HepG2 (cell line): ENCODE results near the gene WWC2. TPM values are rescaled to one million over a fixed set of nuclear protein-coding genes. Genes with fewer than 3 reads are reported as not detected.

Source experiments
- ATAC-seq: fragments of 200-7000 bp; cut with Tn5 transposase; 3 replicates; pipeline ENCODE4 v1.9.1; 2020; ENCODE audit warnings: mild to moderate bottlenecking, moderate library complexity
- BruUV-seq: library from RNA; stranded (reverse); fragments of 400-500 nt; replicated peaks from 2 replicates; lab custom pipeline; 2021; lab: Mats Ljungman, UMichigan
- CTCF ChIA-PET: fragments of 300-600 bp; formaldehyde crosslinking; extraction: SDS; loops from one replicate; lab custom pipeline; 2021; ENCODE audit warnings: low total read pairs, inconsistent platforms, low intra/inter-chr PET ratio; lab: Yijun Ruan, JAX
- POLR2A ChIA-PET: fragments of 350-600 bp; sonication (Branson Sonifier 250); formaldehyde crosslinking; loops from one replicate; lab custom pipeline; 2020; ENCODE audit warnings: antibody characterized with exemption, inconsistent platforms; lab: Yijun Ruan, JAX
- DNase-seq: peaks from one replicate; pipeline ENCODE4 v3.0.0-alpha.2; 2015; ENCODE audit warnings: low spot score
- FAIRE-seq: peaks from 3 replicates; lab custom pipeline; 2011; peaks lifted over from hg19 to GRCh38; lab: Jason Lieb, UNC
- H2AFZ ChIP-seq: one replicate; pipeline ENCODE4 v1.6.1; 2011; ENCODE audit warnings: low read length, inconsistent platforms
- H3K27ac ChIP-seq: fragments of 300-600 bp; 3 replicates; pipeline ENCODE4 v1.8.0; 2011; ENCODE audit warnings: mixed run types, mild to moderate bottlenecking, mixed read lengths, low read length, inconsistent platforms; ENCODE audit not compliant: insufficient read depth; ENCODE audit errors: extremely low read length
- H3K27me3 ChIP-seq, 2 experiments: fragments of 200-600 bp in 1 of 2; 2 replicates in 1 of 2; 3 replicates in 1 of 2; pipeline versions ENCODE4 v1.6.0 to v1.8.0; 2011; ENCODE audit warnings: low read length in 2 of 2, mild to moderate bottlenecking in 2 of 2, moderate library complexity in 2 of 2, inconsistent platforms in 1 of 2; ENCODE audit not compliant: insufficient read depth in 2 of 2, control insufficient read depth in 1 of 2
- H3K36me3 ChIP-seq, 2 experiments: fragments of 200-600 bp in 1 of 2; replicated peaks in 1 of 2; 2 replicates in 1 of 2; 3 replicates in 1 of 2; pipeline versions ENCODE4 v1.5.1 to v1.8.0; 2011; ENCODE audit warnings: low read length in 2 of 2, inconsistent platforms in 1 of 2; ENCODE audit not compliant: insufficient read depth in 2 of 2, control insufficient read depth in 1 of 2
- H3K4me1 ChIP-seq: 2 replicates; pipeline ENCODE4 v1.5.1; 2012; ENCODE audit warnings: low read length, inconsistent platforms; ENCODE audit not compliant: insufficient read depth
- H3K4me2 ChIP-seq: 2 replicates; pipeline ENCODE4 v1.6.0; 2011; ENCODE audit warnings: low read depth, low read length, inconsistent platforms
- H3K4me3 ChIP-seq, 3 experiments: fragments of 200-600 bp in 1 of 3; sonication (generic), shearing (Covaris generic) in 1 of 3; replicated peaks in 1 of 3; 2 replicates each; pipeline ENCODE4 v1.5.1; 2011 to 2016; ENCODE audit warnings: low read length in 3 of 3, inconsistent platforms in 2 of 3, low read depth in 2 of 3, mild to moderate bottlenecking in 2 of 3, control low read depth in 1 of 3, mixed read lengths in 1 of 3; ENCODE audit not compliant: insufficient read depth in 1 of 3
- H3K79me2 ChIP-seq: one replicate; pipeline ENCODE4 v1.6.1; 2011; ENCODE audit warnings: low read length, inconsistent platforms; ENCODE audit not compliant: insufficient read depth
- H3K9ac ChIP-seq: 2 replicates; pipeline ENCODE4 v1.6.0; 2011; ENCODE audit warnings: mild to moderate bottlenecking, low read depth, low read length, inconsistent platforms; ENCODE audit not compliant: insufficient read depth
- H3K9me3 ChIP-seq: 2 replicates; pipeline ENCODE4 v1.5.1; 2012; ENCODE audit warnings: mild to moderate bottlenecking, low read length
- H4K20me1 ChIP-seq: 2 replicates; pipeline ENCODE4 v1.6.0; 2011; ENCODE audit warnings: inconsistent platforms, mild to moderate bottlenecking, low read length, moderate library complexity; ENCODE audit not compliant: insufficient read depth
- BRCA1 ChIP-seq: sonication (generic); formaldehyde crosslinking; IDR thresholded peaks from 2 replicates; pipeline ENCODE4 v1.4.0; 2020; ENCODE audit warnings: missing genetic modification reagents
- JUNB ChIP-seq: sonication (generic); formaldehyde crosslinking; IDR thresholded peaks from 2 replicates; pipeline ENCODE4 v1.8.0; 2022; ENCODE audit warnings: missing genetic modification reagents, mild to moderate bottlenecking, borderline replicate concordance
- KDM5B ChIP-seq: sonication (generic); formaldehyde crosslinking; IDR thresholded peaks from 2 replicates; pipeline ENCODE4 v1.4.0; 2020; ENCODE audit warnings: missing genetic modification reagents, mild to moderate bottlenecking, borderline replicate concordance
- NCOR1 ChIP-seq: fragments of 200-600 bp; sonication (generic); IDR thresholded peaks from 2 replicates; pipeline ENCODE4 v1.7.0; 2017; ENCODE audit warnings: antibody characterized with exemption, low read length, borderline replicate concordance
- RFX3 ChIP-seq: IDR thresholded peaks from 2 replicates; pipeline ENCODE4 v1.6.1; 2016; ENCODE audit warnings: missing biosample characterization, missing genetic modification reagents
- TEF ChIP-seq: sonication (generic); formaldehyde crosslinking; IDR thresholded peaks from 2 replicates; pipeline ENCODE4 v1.5.0; 2020; ENCODE audit warnings: missing genetic modification reagents
- ZNF143 ChIP-seq: sonication (generic); formaldehyde crosslinking; IDR thresholded peaks from 2 replicates; pipeline ENCODE4 v1.4.0; 2020; ENCODE audit warnings: missing genetic modification reagents
- ZNF354B ChIP-seq: sonication (generic); formaldehyde crosslinking; IDR thresholded peaks from 2 replicates; pipeline ENCODE4 v1.8.0; 2022; ENCODE audit warnings: mild to moderate bottlenecking, missing genetic modification reagents
- ZNF468 ChIP-seq: sonication (generic); formaldehyde crosslinking; IDR thresholded peaks from 2 replicates; pipeline ENCODE4 v1.8.0; 2022; ENCODE audit warnings: mild to moderate bottlenecking, moderate library complexity, missing genetic modification reagents
- ZNF619 ChIP-seq: sonication (generic); formaldehyde crosslinking; IDR thresholded peaks from 2 replicates; pipeline ENCODE4 v1.4.0; 2020; ENCODE audit warnings: mild to moderate bottlenecking, missing genetic modification reagents
- ZSCAN25 ChIP-seq: sonication (generic); formaldehyde crosslinking; IDR thresholded peaks from 2 replicates; pipeline ENCODE4 v1.8.0; 2022; ENCODE audit warnings: mild to moderate bottlenecking, missing genetic modification reagents
- WGBS: methylation state at CpG from one replicate; pipeline ENCODE4 v1.1.6; 2017; ENCODE audit warnings: low lambda C conversion rate; 5-methylcytosine and 5-hydroxymethylcytosine counted together
- in situ Hi-C: cut with HindIII; loops from 2 replicates; pipeline ENCODE4 v1.10.0; 2017; ENCODE audit warnings: low pct_unique_long_range_greater_than_20kb; ENCODE audit not compliant: extremely low pct_ligation_motif_present
- intact Hi-C: fragments of 100-400 bp; cut with micrococcal nuclease; formaldehyde crosslinking; loops from one replicate; pipeline ENCODE4 v1.10.0; 2022; ENCODE audit not compliant: unreplicated experiment
- polyA plus RNA-seq, 8 experiments: library from polyadenylated mRNA; depleted of rRNA in 3 of 8; stranded (reverse) in 7 of 8; unstranded in 1 of 8; fragments of >200 nt; fragmentation: Illumina TruSeq in 4 of 8; extraction: Trizol in 4 of 8; gene quantifications; 2 replicates each; pipeline versions ENCODE4 v1.2.1 to v1.2.3, GENCODE V29; 2011 to 2016; ENCODE audit warnings: low read depth in 4 of 8, missing spikeins in 1 of 8, mixed read lengths in 1 of 8; ENCODE audit not compliant: insufficient read depth in 1 of 8
- total RNA-seq, 5 experiments: library from RNA; depleted of rRNA; stranded (reverse); fragments of >200 nt; fragmentation: Illumina TruSeq; extraction: Trizol; gene quantifications; 2 replicates each; pipeline ENCODE4 v1.2.3, GENCODE V29; 2016; ENCODE audit warnings: low read depth in 1 of 5
- TF ChIP-seq, protein P1 (sequence below): IDR thresholded peaks from 2 replicates; pipeline ENCODE4 v1.6.1; 2016; ENCODE audit warnings: control low read depth
- TF ChIP-seq, protein P2 (sequence below): sonication (generic); formaldehyde crosslinking; IDR thresholded peaks from 2 replicates; pipeline ENCODE4 v1.4.0; 2020; ENCODE audit warnings: missing genetic modification reagents, borderline replicate concordance
- TF ChIP-seq, protein P3 (sequence below): sonication (generic); formaldehyde crosslinking; IDR thresholded peaks from 2 replicates; pipeline ENCODE4 v1.4.0; 2020; ENCODE audit warnings: missing genetic modification reagents, low read depth, mild to moderate bottlenecking, borderline replicate concordance

WWC2 gene
- total and polyA plus RNA-seq, 2 of the 13 experiments (the other 11 are each of a cell fraction or from before 2014, with no cell fraction given), result 40.0 to 50.1 TPM

GRCh38 chr4:183356173-183356830 lies 257.2 kb downstream of the WWC2 start:
- ATAC-seq, result no peak
- DNase-seq, result no peak
- no peaks in the 10 kb centered on the region for H3K79me2 ChIP-seq
- no peak overlapping the region for H3K4me3 ChIP-seq
- in situ Hi-C loops, result no loop called here
- CTCF ChIA-PET, result no interaction called here
- H3K4me1 ChIP-seq, result peaks cover 10% of the 10 kb centered on the region
- H2AFZ ChIP-seq, result no peak overlapping the region
- H3K4me2 ChIP-seq, result no peak overlapping the region
- BruUV-seq, result no TSS peak
- no peak overlapping the region for H3K9ac ChIP-seq
- 76% methylated on average over 19 of the region's 20 CpGs for WGBS
- no peak overlapping the region for H3K27ac ChIP-seq
- no peaks in the 10 kb centered on the region for H4K20me1 ChIP-seq
- no peaks in the 10 kb centered on the region for H3K9me3 ChIP-seq
- FAIRE-seq, result no peak
- H3K27me3 ChIP-seq, result no peaks in the 10 kb centered on the region; a peak in 1 of 5 replicates
- POLR2A ChIA-PET, result no interaction called here
- no peaks in the 10 kb centered on the region for H3K36me3 ChIP-seq
- intact Hi-C loops, result no loop called here
- TF ChIP-seq ZNF143 (CRISPR knock-in tag), result no peak
- TF ChIP-seq, protein P1, sequence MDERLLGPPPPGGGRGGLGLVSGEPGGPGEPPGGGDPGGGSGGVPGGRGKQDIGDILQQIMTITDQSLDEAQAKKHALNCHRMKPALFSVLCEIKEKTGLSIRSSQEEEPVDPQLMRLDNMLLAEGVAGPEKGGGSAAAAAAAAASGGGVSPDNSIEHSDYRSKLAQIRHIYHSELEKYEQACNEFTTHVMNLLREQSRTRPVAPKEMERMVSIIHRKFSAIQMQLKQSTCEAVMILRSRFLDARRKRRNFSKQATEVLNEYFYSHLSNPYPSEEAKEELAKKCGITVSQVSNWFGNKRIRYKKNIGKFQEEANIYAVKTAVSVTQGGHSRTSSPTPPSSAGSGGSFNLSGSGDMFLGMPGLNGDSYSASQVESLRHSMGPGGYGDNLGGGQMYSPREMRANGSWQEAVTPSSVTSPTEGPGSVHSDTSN (CRISPR knock-in tag), result no peak
- TF ChIP-seq ZNF468, result no peak
- no peak for TF ChIP-seq RFX3 (CRISPR knock-in tag)
- no peak for TF ChIP-seq ZSCAN25 (CRISPR knock-in tag)
- no peak for TF ChIP-seq KDM5B (CRISPR knock-in tag)
- TF ChIP-seq TEF (CRISPR knock-in tag), result no peak
- TF ChIP-seq ZNF619, result no peak
- TF ChIP-seq, protein P2, sequence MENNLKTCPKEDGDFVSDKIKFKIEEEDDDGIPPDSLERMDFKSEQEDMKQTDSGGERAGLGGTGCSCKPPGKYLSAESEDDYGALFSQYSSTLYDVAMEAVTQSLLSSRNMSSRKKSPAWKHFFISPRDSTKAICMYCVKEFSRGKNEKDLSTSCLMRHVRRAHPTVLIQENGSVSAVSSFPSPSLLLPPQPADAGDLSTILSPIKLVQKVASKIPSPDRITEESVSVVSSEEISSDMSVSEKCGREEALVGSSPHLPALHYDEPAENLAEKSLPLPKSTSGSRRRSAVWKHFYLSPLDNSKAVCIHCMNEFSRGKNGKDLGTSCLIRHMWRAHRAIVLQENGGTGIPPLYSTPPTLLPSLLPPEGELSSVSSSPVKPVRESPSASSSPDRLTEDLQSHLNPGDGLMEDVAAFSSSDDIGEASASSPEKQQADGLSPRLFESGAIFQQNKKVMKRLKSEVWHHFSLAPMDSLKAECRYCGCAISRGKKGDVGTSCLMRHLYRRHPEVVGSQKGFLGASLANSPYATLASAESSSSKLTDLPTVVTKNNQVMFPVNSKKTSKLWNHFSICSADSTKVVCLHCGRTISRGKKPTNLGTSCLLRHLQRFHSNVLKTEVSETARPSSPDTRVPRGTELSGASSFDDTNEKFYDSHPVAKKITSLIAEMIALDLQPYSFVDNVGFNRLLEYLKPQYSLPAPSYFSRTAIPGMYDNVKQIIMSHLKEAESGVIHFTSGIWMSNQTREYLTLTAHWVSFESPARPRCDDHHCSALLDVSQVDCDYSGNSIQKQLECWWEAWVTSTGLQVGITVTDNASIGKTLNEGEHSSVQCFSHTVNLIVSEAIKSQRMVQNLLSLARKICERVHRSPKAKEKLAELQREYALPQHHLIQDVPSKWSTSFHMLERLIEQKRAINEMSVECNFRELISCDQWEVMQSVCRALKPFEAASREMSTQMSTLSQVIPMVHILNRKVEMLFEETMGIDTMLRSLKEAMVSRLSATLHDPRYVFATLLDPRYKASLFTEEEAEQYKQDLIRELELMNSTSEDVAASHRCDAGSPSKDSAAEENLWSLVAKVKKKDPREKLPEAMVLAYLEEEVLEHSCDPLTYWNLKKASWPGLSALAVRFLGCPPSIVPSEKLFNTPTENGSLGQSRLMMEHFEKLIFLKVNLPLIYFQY (CRISPR knock-in tag), result no peak
- TF ChIP-seq NCOR1, result no peak
- no peak for TF ChIP-seq JUNB (CRISPR knock-in tag)
- TF ChIP-seq, protein P3, sequence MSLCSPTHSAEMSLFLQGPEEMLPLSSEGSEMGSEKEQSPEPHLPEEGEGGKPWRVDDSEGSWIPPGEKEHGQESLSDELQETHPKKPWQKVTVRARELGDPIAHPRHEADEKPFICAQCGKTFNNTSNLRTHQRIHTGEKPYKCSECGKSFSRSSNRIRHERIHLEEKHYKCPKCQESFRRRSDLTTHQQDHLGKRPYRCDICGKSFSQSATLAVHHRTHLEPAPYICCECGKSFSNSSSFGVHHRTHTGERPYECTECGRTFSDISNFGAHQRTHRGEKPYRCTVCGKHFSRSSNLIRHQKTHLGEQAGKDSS, result no peak
- no peak for TF ChIP-seq ZNF354B (CRISPR knock-in tag)
- TF ChIP-seq BRCA1, result no peak
